ENCODE results near the gene EXD3.
"Not testable (repeated sequence)": the region's sequence is repeated elsewhere in the genome, so short reads cannot be mapped to it uniquely, and the experiment has no call there.

Gene EXD3

DNA sequence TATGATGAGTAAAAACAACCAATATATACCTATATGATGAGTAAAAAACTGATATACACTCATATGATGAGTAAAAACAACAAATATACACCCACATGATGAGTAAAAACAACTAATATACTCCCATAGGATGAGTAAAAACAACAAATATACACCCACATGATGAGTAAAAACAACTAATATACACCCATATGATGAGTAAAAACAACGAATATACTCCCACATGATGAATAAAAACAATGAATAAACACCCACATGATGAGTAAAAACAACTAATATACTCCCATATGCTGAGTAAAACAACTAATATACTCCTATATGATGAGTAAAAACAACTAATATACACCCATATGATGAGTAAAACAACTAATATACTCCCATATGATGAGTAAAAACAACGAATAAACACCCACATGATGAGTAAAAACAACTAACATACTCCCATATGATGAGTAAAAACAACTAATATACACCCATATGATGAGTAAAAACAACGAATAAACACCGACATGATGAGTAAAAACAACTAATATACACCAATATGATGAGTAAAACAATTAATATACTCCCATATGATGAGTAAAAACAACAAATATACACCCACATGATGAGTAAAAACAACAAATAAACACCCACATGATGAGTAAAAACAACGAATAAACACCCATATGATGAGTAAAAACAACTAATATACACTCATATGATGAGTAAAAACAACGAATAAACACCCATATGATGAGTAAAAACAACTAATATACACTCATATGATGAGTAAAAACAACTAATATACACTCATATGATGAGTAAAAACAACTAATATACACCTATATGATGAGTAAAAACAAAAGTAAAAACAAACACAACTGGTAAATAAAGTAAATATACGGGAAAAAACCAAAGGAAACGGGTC lies 95.1 kb downstream of the EXD3 start:
- H3K4me1 Mint-ChIP-seq; DNase-seq (ENCODE audit: low spot score in 2 of 2); H3K4me3 Mint-ChIP-seq; H3K9me3 Mint-ChIP-seq; ATAC-seq: not testable (repeated sequence)
- Mint-ChIP-seq H3K36me3 (peaks cover 17% of the 10 kb centered on the region), H3K27ac (peak overlapping the region; percentile 87)

DNA sequence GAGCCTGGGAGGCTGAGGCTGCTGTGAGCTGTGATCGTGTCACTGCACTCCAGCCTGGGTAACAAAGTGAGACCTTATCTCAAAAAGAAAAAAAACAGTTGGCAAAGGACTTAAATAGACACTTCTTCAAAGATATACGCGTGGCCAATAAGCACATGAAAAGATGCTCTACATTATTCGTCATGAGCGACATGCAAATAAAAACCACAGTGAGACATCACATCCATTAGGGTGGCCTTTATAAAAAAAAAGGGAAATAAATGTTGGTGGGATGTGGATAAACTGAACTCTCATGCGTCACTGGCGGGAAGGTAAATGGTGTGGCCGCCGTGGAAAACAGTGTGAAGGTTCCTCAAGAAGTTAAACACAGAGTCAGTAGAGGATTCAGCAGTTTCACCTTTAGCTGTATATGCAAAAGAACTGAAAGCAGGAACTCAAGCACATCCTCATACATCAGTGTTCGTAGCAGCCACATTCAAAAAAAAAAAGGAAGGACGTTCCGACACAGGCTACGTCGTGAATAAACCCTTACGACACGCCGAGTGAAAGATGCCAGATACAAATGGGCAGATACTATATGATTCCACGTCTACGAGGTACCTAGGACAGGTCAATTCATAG lies 96.4 kb downstream of the EXD3 start:
- peaks cover 5% of the 10 kb centered on the region for H3K4me1 Mint-ChIP-seq
- H3K4me3 Mint-ChIP-seq = no peak overlapping the region
- H3K27ac Mint-ChIP-seq = no peak overlapping the region
- no peak for ATAC-seq
- H3K9me3 Mint-ChIP-seq = no peaks in the 10 kb centered on the region
- H3K36me3 Mint-ChIP-seq = peaks cover 17% of the 10 kb centered on the region
- no peak for DNase-seq (ENCODE audit: low spot score in 2 of 2)

DNA sequence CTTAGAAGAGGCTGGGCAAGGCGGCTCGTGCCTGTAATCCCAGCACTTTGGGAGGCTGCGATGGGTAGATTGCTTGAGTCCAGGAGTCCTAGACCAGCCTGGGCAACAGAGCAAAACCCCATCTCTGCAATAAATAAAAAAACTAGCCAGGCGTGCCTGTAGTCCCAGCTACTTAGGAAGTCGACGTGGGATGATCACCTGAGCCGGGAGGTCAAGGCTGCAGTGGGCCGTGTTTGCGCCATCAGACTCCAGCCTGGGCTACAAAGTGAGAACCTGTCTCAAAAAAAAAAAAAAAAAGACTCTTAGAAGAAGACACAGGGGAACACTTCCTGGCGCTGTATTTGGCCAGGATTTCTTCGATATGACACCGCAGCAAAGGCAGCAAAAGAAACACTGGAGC lies 97.2 kb downstream of the EXD3 start:
- Mint-ChIP-seq H3K4me1 (peaks cover 5% of the 10 kb centered on the region), H3K36me3 (peaks cover 17% of the 10 kb centered on the region), H3K4me3 (no peak overlapping the region), H3K27ac (no peak overlapping the region), H3K9me3 (no peaks in the 10 kb centered on the region)
- ATAC-seq (no peak), DNase-seq (ENCODE audit: low spot score in 2 of 2) (no peak)

DNA sequence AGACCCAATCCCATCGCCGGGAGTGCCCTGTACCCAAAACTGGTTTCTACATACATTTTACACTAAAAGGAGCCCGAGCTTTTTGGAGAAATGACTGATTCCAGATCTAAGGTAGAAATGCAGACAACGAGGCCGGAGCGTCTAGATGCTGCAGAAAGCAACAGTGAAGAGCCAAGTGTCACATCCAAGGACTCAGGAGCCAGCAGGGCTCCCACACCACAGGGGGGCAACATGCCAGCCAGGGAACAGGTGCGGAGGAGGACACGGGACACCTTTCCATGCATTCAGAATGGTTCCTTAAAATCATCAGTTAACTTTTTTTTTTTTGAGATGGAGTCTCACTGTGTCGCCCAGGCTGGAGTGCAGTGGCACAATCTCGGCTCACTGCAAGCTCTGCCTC lies 97.8 kb downstream of the EXD3 start:
- Mint-ChIP-seq H3K4me3 (no peak overlapping the region), H3K36me3 (peaks cover 17% of the 10 kb centered on the region), H3K27ac (no peak overlapping the region), H3K9me3 (no peaks in the 10 kb centered on the region), H3K4me1 (peaks cover 5% of the 10 kb centered on the region)
- DNase-seq (ENCODE audit: low spot score in 2 of 2) (no peak), ATAC-seq (no peak)

DNA sequence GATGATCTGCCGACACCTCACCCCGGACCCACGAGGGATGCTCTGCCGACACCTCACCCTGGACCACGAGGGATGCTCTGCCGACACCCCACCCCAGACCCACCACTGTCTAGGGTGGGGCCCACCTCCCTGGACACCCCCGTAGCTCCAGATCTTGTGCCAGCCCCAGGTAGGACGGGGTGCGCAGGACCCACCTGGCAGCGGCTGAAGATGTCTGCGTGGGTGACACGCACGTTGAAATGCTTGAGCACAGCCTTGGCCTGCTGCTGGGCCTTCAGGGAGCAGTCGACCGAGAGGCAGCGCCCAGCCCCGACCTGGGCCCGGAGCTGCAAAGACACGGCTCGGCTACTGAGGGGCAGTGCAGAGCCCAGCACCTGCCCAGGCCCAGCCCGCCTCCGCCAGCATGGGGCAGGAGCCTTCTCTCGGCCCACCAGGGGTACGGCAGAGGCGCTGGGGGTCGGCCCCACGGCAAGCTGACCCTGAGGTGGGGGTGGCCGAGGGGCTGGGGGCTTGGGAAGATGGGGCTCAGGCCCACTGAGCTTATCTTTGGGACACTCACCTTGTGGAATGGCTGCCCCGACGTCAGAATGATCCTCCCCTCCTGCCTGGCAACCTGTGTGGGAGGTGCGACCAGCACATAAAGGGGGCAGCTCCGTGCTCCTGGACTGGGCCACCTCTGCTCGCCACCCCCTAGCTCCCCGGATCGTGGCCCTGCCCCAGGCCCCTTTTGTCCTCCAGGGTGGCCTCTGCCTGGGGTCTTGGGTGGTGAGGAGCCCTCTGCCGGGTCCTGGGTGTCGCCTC lies 99.2 kb downstream of the EXD3 start:
- no peak overlapping the region for H3K4me3 Mint-ChIP-seq
- H3K36me3 Mint-ChIP-seq = peaks cover 17% of the 10 kb centered on the region
- ATAC-seq = no peak
- no peak for DNase-seq (ENCODE audit: low spot score in 2 of 2)
- no peak overlapping the region for H3K27ac Mint-ChIP-seq
- H3K4me1 Mint-ChIP-seq = peaks cover 5% of the 10 kb centered on the region
- no peaks in the 10 kb centered on the region for H3K9me3 Mint-ChIP-seq

DNA sequence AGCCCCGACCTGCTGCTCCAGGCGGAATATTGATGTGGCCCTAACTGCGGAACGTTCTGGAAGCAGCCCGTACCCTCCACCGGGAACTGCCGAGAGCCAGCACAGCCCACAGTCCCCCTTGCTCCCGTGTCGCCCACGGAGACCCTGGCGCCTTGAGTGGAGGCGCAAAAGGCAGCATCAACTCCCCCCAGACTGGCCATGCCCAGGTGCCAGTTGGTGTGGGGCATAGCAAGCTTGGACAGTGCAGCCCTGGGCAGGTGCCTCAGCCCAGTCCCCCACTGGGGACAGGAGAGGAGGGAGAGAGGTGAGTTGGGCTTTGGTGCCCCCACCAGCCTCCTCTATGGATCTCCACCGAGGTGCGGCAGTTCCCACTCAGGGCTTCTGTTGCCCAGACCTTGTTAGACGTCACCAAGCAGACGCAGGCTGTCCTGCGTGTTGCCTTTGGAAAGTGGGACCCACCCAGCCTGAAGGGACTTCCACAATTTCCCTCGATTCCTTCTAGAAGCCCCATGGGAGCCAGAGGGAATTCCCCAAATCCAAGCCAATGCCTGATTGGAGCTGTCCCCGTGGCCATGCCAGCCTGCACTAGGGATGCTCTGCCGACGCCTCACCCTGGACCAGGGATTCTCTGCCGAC lies 101.1 kb downstream of the EXD3 start:
- no peak for DNase-seq (ENCODE audit: low spot score in 2 of 2)
- Mint-ChIP-seq H3K9me3 (no peaks in the 10 kb centered on the region), H3K27ac (no peak overlapping the region), H3K4me3 (no peak overlapping the region), H3K36me3 (peaks cover 2% of the 10 kb centered on the region), H3K4me1 (peaks cover 4% of the 10 kb centered on the region)
- ATAC-seq = no peak

DNA sequence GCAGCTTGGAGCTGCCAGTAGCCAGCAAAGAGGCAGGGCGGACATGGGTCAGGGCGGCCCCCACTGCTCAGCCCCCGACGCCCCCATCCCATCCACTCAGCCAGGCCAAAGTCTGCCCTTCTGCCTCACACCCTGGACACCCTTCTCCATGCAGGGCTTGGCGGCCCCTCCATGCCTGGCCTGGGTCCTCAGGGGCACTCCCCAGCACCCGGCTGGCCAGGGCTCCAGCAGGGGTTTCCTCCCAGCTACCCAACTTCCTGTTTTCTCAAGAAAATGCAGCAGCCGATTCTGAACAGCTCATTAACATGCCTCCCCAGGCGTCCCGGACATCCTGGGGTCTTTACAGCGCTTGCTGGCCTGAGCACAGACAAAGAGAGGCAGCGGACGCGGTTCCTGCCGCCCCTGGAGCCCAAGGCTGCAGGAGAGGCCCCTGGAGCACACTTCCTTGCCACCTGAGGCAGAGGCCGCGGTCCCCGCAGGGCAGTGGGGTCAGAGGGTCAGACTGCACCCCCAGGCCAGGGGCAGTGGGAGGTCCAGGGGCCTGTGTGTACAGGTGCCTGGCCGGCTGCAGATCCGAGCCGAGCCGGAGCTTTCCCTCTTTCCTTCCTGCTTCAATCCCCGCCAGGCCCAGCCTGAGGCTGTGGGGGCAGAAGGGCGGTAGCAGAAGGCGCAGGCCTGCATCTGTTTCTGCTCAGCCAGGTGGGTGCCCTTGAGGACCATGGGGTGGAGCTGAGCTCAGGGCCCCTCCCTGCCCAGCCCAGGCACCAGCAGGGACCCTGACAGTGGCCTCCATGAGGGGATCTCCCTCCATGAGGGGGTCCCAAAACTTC lies 102.2 kb downstream of the EXD3 start:
- Mint-ChIP-seq H3K36me3 (no peaks in the 10 kb centered on the region), H3K9me3 (no peaks in the 10 kb centered on the region), H3K4me3 (no peak overlapping the region), H3K4me1 (no peaks in the 10 kb centered on the region), H3K27ac (no peak overlapping the region)
- ATAC-seq (peak; percentile 25), DNase-seq (ENCODE audit: low spot score in 2 of 2) (no peak)

DNA sequence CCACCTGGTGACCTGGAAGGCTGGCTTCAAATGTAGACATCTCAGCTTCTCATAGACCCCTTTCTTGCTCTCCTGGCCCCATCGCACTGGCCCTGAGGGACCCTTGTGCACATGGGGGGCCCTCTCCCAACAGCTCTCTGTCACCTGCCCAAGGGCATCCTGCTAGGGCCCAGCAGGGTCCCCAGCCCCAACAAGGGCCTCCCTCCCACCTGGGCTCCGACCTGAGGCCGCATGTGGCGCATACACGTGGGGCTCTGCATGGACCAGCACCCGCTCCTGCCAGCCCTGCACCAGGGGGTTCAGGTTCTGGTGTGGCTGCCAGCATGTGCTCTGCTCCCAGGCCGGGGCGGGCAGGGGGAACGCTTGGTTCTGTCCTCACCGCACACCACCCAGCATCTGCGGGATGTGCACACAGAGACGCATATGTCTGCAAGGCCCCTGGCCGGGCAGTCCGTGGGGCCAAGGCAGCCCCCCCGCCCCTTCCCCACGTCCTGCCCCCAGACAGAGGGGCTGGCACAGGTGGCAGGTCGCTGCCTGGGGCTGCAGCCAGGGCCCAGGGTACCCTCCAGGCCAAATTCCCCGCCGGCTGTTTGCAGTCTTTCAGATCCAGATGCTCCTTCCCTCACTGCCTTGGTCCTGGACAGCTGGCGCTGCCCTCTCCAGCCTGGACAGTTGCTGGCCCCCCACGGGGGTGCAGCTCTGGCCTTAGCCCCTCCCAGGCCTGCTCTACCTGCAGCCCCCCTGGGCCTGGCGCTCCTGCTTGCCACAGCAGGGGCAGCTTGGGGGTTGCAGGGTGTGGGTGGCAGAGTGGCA lies 103.0 kb downstream of the EXD3 start:
- DNase-seq (ENCODE audit: low spot score in 2 of 2) (no peak), ATAC-seq (no peak)
- no peaks in the 10 kb centered on the region for H3K4me1 Mint-ChIP-seq
- no peak overlapping the region for H3K4me3 Mint-ChIP-seq
- no peaks in the 10 kb centered on the region for H3K36me3 Mint-ChIP-seq
- no peaks in the 10 kb centered on the region for H3K9me3 Mint-ChIP-seq
- H3K27ac Mint-ChIP-seq = no peak overlapping the region

DNA sequence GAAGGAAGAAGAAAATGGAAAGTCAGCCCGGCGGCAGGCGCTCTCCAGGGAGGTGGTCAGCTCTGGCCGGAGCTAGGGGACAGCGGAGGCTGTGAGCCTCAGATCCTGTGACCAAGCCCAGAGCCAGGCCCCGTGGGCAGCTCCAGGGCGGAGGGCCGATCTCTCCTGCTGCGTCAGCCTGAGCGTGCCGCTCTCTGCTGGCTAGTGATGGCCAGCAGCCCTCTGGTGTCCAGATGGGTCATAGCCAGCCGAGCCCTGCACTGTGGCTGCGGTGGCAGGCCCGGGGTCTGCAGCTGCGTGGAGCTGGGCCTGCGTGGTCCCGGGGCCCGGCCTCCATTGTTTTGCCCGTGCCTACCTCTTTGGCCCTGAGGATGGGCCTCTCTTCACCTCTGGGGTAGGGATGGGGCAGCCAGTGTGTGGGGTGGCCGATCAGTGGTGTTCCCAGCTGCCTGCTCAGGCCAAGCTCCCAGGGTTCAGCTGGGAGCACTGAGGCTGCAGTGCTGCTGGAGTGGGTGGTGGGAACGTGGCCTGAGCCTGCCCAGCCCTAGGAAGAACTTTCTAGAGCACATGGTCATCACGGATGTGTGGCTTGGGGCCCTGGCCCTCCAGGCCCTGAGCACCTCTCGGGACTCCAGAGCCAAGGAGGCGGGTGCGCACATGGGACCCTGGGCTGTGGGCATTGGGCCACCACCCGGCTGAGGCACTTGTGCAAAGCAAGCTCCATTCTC lies 103.8 kb downstream of the EXD3 start:
- no peaks in the 10 kb centered on the region for H3K4me1 Mint-ChIP-seq
- H3K4me3 Mint-ChIP-seq = no peak overlapping the region
- no peaks in the 10 kb centered on the region for H3K9me3 Mint-ChIP-seq
- H3K27ac Mint-ChIP-seq = no peak overlapping the region
- no peak for DNase-seq (ENCODE audit: low spot score in 2 of 2)
- no peak for ATAC-seq
- H3K36me3 Mint-ChIP-seq = no peaks in the 10 kb centered on the region

DNA sequence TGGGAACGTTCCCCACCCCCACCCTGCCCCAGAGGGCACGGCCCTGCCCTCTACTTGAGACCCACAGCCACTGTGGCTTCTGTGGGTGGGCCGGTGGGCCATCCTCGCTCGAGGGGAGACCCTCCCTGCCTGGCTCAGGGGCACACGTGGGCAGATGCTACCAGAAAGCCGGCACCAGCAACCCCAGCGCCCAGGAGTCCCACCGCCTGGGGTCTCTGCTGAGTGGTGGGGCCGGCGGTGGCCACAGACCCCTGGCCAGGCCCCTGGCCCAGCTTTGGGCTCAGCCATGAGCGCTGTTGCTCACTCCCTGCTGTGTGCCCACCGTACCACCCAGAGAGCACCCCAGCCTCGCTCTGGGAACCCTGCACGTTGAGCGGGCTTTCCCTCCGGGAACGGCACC lies 104.4 kb downstream of the EXD3 start:
- H3K27ac Mint-ChIP-seq = no peak overlapping the region
- DNase-seq (ENCODE audit: low spot score in 2 of 2) (no peak), ATAC-seq (no peak)
- H3K9me3 Mint-ChIP-seq = no peaks in the 10 kb centered on the region
- no peaks in the 10 kb centered on the region for H3K4me1 Mint-ChIP-seq
- no peak overlapping the region for H3K4me3 Mint-ChIP-seq
- no peaks in the 10 kb centered on the region for H3K36me3 Mint-ChIP-seq

DNA sequence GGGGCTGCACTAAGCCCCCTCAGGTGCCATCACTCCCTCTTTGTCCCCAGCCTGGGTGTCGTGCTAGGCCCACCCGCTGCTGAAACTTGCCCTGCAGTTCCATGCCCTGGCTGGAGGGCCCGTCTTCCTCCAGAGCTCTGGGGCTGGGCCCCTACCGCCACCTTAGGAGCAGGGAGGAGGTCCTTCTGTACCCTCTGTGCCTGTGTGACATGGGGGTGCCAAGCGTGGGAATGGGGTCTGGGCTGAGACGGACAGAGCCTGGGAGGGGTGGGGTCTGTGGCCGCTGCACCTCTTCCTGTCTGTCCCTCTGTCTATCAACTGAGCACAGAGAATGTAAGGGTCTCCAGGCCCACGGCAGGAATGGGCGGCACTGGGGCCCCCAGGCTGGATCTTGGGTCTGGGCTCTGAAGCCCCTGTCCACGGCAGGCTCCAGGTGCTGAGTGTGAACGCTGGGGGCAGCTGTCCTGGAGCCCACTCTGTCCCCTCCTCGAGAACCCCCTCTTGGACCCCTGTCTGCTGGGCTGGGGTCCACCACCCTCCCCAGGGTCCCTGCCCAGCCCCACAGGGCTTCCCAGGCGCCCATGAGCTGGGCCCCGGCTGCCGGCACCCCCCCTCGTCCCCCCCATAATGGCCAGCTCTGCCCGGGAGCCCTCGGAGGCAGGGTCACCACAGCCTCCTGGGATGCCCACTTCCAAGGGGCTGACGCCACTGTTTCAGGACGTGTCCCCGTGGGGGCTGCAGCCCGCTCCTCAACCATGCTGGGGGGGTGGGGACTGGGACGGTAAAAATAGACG lies 105.0 kb downstream of the EXD3 start:
- Mint-ChIP-seq H3K4me1 (no peaks in the 10 kb centered on the region), H3K4me3 (no peak overlapping the region), H3K9me3 (no peaks in the 10 kb centered on the region), H3K36me3 (no peaks in the 10 kb centered on the region), H3K27ac (no peak overlapping the region)
- DNase-seq (ENCODE audit: low spot score in 2 of 2) = no peak
- ATAC-seq = no peak

DNA sequence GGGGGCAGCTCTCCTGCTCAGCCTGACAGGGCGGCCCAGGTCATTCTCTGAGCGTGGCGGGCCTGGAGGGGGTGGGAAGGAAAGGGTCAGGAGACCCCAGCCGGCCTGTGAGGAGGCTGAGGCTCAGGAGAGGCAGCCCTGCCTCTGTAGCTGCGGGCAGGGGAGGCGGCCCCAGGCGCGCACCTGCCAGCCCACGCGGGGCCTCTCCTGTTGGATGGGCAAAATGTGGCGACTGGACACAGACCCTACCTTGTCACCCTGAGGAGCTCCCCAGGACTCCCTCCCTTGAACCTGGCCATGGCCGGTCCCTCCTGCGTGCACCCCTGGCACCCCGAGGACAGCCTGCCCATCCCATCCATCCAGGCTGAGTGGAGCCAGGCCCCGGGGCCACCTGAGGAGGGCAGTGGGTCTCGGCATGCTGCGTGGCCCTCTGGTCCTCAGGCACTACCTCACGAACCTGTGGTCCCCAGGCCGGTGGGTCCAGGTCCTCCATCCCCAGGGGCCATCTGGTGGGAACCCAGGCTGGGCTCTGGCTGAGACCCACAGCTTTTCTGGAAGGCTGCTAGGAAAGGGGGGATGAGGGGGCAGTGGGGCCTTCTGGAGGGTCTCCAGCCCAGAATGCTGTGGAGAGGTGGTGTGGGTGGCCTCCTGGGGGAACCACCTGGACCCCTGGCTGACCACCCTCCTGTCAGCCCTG lies 105.8 kb downstream of the EXD3 start:
- H3K36me3 Mint-ChIP-seq = no peaks in the 10 kb centered on the region

More for the DNA sequence above, 105.8 kb downstream of the EXD3 start:
- no peak for DNase-seq (ENCODE audit: low spot score in 2 of 2)
- Mint-ChIP-seq H3K9me3 (no peaks in the 10 kb centered on the region), H3K4me1 (no peaks in the 10 kb centered on the region), H3K27ac (no peak overlapping the region), H3K4me3 (no peak overlapping the region)
- ATAC-seq = no peak
